GF-D8 (cell line): ENCODE data around the gene FAM110A.
"Not testable (repeated sequence)": the region's sequence is repeated elsewhere in the genome, so short reads cannot be mapped to it uniquely, and the experiment has no call there.

Source experiments
- DNase-seq: peaks from one replicate; lab custom pipeline; 2025; lab: John Stamatoyannopoulos, UW

Gene FAM110A

GRCh38 chr20:823574-823902 lies 10.0 kb upstream of the FAM110A start:
- no peak for DNase-seq

- DNase-seq, result no peak
Observed at GRCh38 chr20:824490-824889, 9.0 kb upstream of the FAM110A start.

GRCh38 chr20:824916-825315 lies 8.6 kb upstream of the FAM110A start:
- no peak for DNase-seq

GRCh38 chr20:825710-826421 lies 7.6 kb upstream of the FAM110A start:
- no peak for DNase-seq

- no peak for DNase-seq
Observed at GRCh38 chr20:826695-827323, 6.7 kb upstream of the FAM110A start.

GRCh38 chr20:827981-828380 lies 5.5 kb upstream of the FAM110A start:
- not testable (repeated sequence) for DNase-seq

GRCh38 chr20:828987-829386 lies 4.5 kb upstream of the FAM110A start:
- DNase-seq, result peak; percentile 36

- no peak for DNase-seq
Observed at GRCh38 chr20:829551-829950, 4.0 kb upstream of the FAM110A start.

- DNase-seq, result peak; percentile 7
Observed at GRCh38 chr20:830011-830521, 3.4 kb upstream of the FAM110A start.

GRCh38 chr20:831251-831650 lies 2.3 kb upstream of the FAM110A start:
- DNase-seq, result no peak

GRCh38 chr20:831956-832355 lies 1.6 kb upstream of the FAM110A start:
- no peak for DNase-seq

GRCh38 chr20:833121-833449 lies 430 bp upstream of the FAM110A start:
- DNase-seq, result no peak

- DNase-seq, result no peak
Observed at GRCh38 chr20:834151-834746, 734 bp downstream of the FAM110A start.

GRCh38 chr20:835608-836045 lies 2.1 kb downstream of the FAM110A start:
- DNase-seq, result no peak

GRCh38 chr20:836190-836589 lies 2.7 kb downstream of the FAM110A start:
- DNase-seq, result no peak

GRCh38 chr20:839015-839414 lies 5.5 kb downstream of the FAM110A start:
- no peak for DNase-seq

- no peak for DNase-seq
Observed at GRCh38 chr20:839626-840025, 6.1 kb downstream of the FAM110A start.

GRCh38 chr20:840503-840857 lies 7.0 kb downstream of the FAM110A start:
- no peak for DNase-seq

- no peak for DNase-seq
Observed at GRCh38 chr20:840858-841567, 7.5 kb downstream of the FAM110A start.

GRCh38 chr20:841568-842546 lies 8.3 kb downstream of the FAM110A start:
- DNase-seq, result no peak

- DNase-seq, result no peak
Observed at GRCh38 chr20:842547-842940, 9.0 kb downstream of the FAM110A start.

- DNase-seq, result no peak
Observed at GRCh38 chr20:843912-844311, 10.4 kb downstream of the FAM110A start.
